ENCODE measurements around the gene FRMD1.

GRCh38 chr6:168028181-168028580 lies 50.8 kb downstream of the FRMD1 start:
- TF ChIP-seq CTCF (IDR thresholded peaks at IDR 0.05; ENCODE audit: insufficient read depth, low read length) (no peak), REST (IDR thresholded peaks at IDR 0.05; ENCODE audit: insufficient replicate concordance, low read depth) (no peak), POLR2AphosphoS5 (IDR thresholded peaks at IDR 0.05; ENCODE audit: low read depth) (no peak), GABPA (IDR thresholded peaks at IDR 0.05; ENCODE audit: low read depth) (no peak), SPI1 (IDR thresholded peaks at IDR 0.05; ENCODE audit: borderline replicate concordance, low read depth) (no peak)
